H1 (cell line): ENCODE measurements around the gene PPARGC1A. TPM values are rescaled to one million over a fixed set of nuclear protein-coding genes. Genes with fewer than 3 reads are reported as not detected.

Experiments used
- CTCF ChIA-PET: fragments of 300-600 bp; sonication (Branson Sonifier 250); formaldehyde crosslinking; loops from one replicate; lab custom pipeline; 2021; ENCODE audit not compliant: partially characterized antibody; lab: Charles Lee
- POLR2A ChIA-PET: fragments of 300-600 bp; sonication (Branson Sonifier 250); formaldehyde crosslinking; loops from one replicate; lab custom pipeline; 2021; ENCODE audit warnings: inconsistent platforms; ENCODE audit not compliant: partially characterized antibody; lab: Charles Lee
- DNase-seq, 2 experiments: peaks; one replicate each; pipeline versions ENCODE4 v3.0.0 to v3.0.0-alpha.2; 2010 to 2022; ENCODE audit warnings: low spot score in 2 of 2, low read depth in 1 of 2, mixed read lengths in 1 of 2
- FAIRE-seq: peaks from 2 replicates; lab custom pipeline; 2011; peaks lifted over from hg19 to GRCh38; lab: Jason Lieb, UNC
- H2AFZ ChIP-seq: 2 replicates; pipeline ENCODE4 v1.8.1; 2012; ENCODE audit warnings: low read length, inconsistent platforms
- H2AK5ac ChIP-seq: 2 replicates; pipeline ENCODE4 v1.6.1; 2013; ENCODE audit warnings: low read depth, low read length
- H2BK120ac ChIP-seq: replicated peaks from 2 replicates; pipeline ENCODE3; 2013; ENCODE audit warnings: low read depth, low read length, inconsistent platforms
- H2BK12ac ChIP-seq: 2 replicates; pipeline ENCODE4 v1.6.1; 2013; ENCODE audit warnings: low read depth, low read length
- H2BK15ac ChIP-seq: 2 replicates; pipeline ENCODE4 v1.6.1; 2013; ENCODE audit warnings: low read length
- H2BK20ac ChIP-seq: 2 replicates; pipeline ENCODE4 v1.6.1; 2013; ENCODE audit warnings: low read length
- H2BK5ac ChIP-seq: 2 replicates; pipeline ENCODE4 v1.6.1; 2013; ENCODE audit warnings: low read depth, low read length
- H3K14ac ChIP-seq: 2 replicates; pipeline ENCODE4 v1.6.1; 2013; ENCODE audit warnings: inconsistent platforms; ENCODE audit not compliant: insufficient read length
- H3K18ac ChIP-seq: 2 replicates; pipeline ENCODE4 v1.6.1; 2013; ENCODE audit warnings: low read length; ENCODE audit errors: extremely low read depth
- H3K23ac ChIP-seq: 2 replicates; pipeline ENCODE4 v1.6.1; 2013; ENCODE audit warnings: inconsistent platforms; ENCODE audit not compliant: insufficient read length
- H3K23me2 ChIP-seq: 2 replicates; pipeline ENCODE4 v1.6.1; 2013; ENCODE audit warnings: low read depth, low read length
- H3K27ac ChIP-seq: 2 replicates; pipeline ENCODE4 v1.6.1; 2011; ENCODE audit warnings: low read depth, low read length, inconsistent platforms
- H3K27me3 ChIP-seq, 4 experiments: replicated peaks in 1 of 4; 1 replicate in 1 of 4; 2 replicates in 3 of 4; pipeline versions ENCODE4 v1.6.1 to v1.8.1; 2011 to 2013; ENCODE audit warnings: low read length in 3 of 4, mild to moderate bottlenecking in 3 of 4, inconsistent platforms in 2 of 4, mixed read lengths in 2 of 4, moderate library complexity in 1 of 4; ENCODE audit not compliant: control insufficient read depth in 3 of 4, insufficient read depth in 3 of 4; ENCODE audit errors: extremely low read depth in 1 of 4
- H3K36me3 ChIP-seq, 4 experiments: 2 replicates each; pipeline versions ENCODE4 v1.6.1 to v1.8.1; 2011 to 2013; ENCODE audit warnings: mild to moderate bottlenecking in 4 of 4, low read length in 3 of 4, moderate library complexity in 2 of 4, control low read depth in 1 of 4, inconsistent platforms in 1 of 4; ENCODE audit not compliant: insufficient read depth in 4 of 4, control insufficient read depth in 2 of 4
- H3K4ac ChIP-seq: replicated peaks from 2 replicates; pipeline ENCODE3; 2013; ENCODE audit warnings: low read length, low read depth, mixed read lengths, inconsistent platforms; ENCODE audit not compliant: insufficient read length
- H3K4me1 ChIP-seq, 4 experiments: replicated peaks in 1 of 4; 1 replicate in 1 of 4; 2 replicates in 3 of 4; pipeline versions ENCODE4 v1.6.1 to v1.8.1; 2011 to 2013; ENCODE audit warnings: low read length in 3 of 4, inconsistent platforms in 2 of 4, mixed read lengths in 1 of 4; ENCODE audit not compliant: insufficient read depth in 4 of 4, control insufficient read depth in 3 of 4
- H3K4me2 ChIP-seq, 2 experiments: 2 replicates each; pipeline versions ENCODE4 v1.6.1 to v1.8.1; 2011 to 2013; ENCODE audit warnings: low read depth in 2 of 2, low read length in 2 of 2, control low read depth in 1 of 2, inconsistent platforms in 1 of 2, mild to moderate bottlenecking in 1 of 2; ENCODE audit not compliant: insufficient read depth in 1 of 2
- H3K4me3 ChIP-seq, 4 experiments: fragments of 200-600, 300-600 bp in 1 of 4; sonication (generic), shearing (Covaris generic), sonication (Bioruptor Twin) in 1 of 4; 2 replicates each; pipeline versions ENCODE4 v1.5.1 to v1.8.1; 2011 to 2016; ENCODE audit warnings: low read length in 4 of 4, low read depth in 3 of 4, control low read depth in 2 of 4, inconsistent platforms in 2 of 4, mild to moderate bottlenecking in 2 of 4, mixed read lengths in 1 of 4, moderate library complexity in 1 of 4; ENCODE audit not compliant: insufficient read depth in 2 of 4; ENCODE audit errors: extremely low read depth in 1 of 4
- H3K56ac ChIP-seq: replicated peaks from 2 replicates; pipeline ENCODE3; 2013; ENCODE audit warnings: low read depth, mild to moderate bottlenecking, mixed read lengths, low read length, inconsistent platforms; ENCODE audit not compliant: insufficient read length
- H3K79me1 ChIP-seq: 2 replicates; pipeline ENCODE4 v1.6.1; 2013; ENCODE audit warnings: low read depth, low read length, control low read depth
- H3K79me2 ChIP-seq, 2 experiments: 2 replicates each; pipeline versions ENCODE4 v1.6.1 to v1.8.1; 2012 to 2013; ENCODE audit warnings: low read length in 2 of 2, mild to moderate bottlenecking in 2 of 2, inconsistent platforms in 1 of 2; ENCODE audit not compliant: insufficient read depth in 2 of 2, control insufficient read depth in 1 of 2
- H3K9ac ChIP-seq, 4 experiments: replicated peaks in 1 of 4; 1 replicate in 1 of 4; 2 replicates in 3 of 4; pipeline versions ENCODE4 v1.6.1 to v1.8.1; 2011 to 2013; ENCODE audit warnings: low read depth in 3 of 4, low read length in 3 of 4, control low read depth in 2 of 4, mild to moderate bottlenecking in 2 of 4, moderate library complexity in 2 of 4, inconsistent platforms in 1 of 4; ENCODE audit errors: extremely low read depth in 1 of 4
- H3K9me3 ChIP-seq, 2 experiments: 2 replicates each; pipeline versions ENCODE4 v1.6.1 to v1.8.1; 2012 to 2013; ENCODE audit warnings: mild to moderate bottlenecking in 2 of 2, moderate library complexity in 2 of 2, control low read depth in 1 of 2, inconsistent platforms in 1 of 2, low read depth in 1 of 2, low read length in 1 of 2, mixed read lengths in 1 of 2; ENCODE audit not compliant: insufficient read depth in 2 of 2
- H4K20me1 ChIP-seq, 2 experiments: replicated peaks in 1 of 2; 2 replicates each; pipeline versions ENCODE3 to v1.8.1; 2011 to 2013; ENCODE audit warnings: inconsistent platforms in 2 of 2, low read length in 2 of 2, mild to moderate bottlenecking in 1 of 2; ENCODE audit not compliant: insufficient read depth in 2 of 2, control insufficient read depth in 1 of 2
- H4K5ac ChIP-seq: 2 replicates; pipeline ENCODE4 v1.6.1; 2013; ENCODE audit warnings: low read length, low read depth, mixed read lengths, inconsistent platforms; ENCODE audit not compliant: insufficient read length
- H4K8ac ChIP-seq: 2 replicates; pipeline ENCODE4 v1.8.0; 2013; ENCODE audit warnings: mild to moderate bottlenecking, moderate library complexity, low read length, inconsistent platforms; ENCODE audit not compliant: insufficient read depth; ENCODE audit errors: extremely low read depth
- H4K91ac ChIP-seq: replicated peaks from 2 replicates; pipeline ENCODE3; 2013; ENCODE audit warnings: low read length, mixed read lengths, inconsistent platforms; ENCODE audit not compliant: insufficient read length
- KDM1A ChIP-seq: fragments of 200-600, 300-600 bp; sonication (generic); IDR thresholded peaks from 2 replicates; pipeline ENCODE4 v1.7.1; 2016; ENCODE audit warnings: mild to moderate bottlenecking, low read length, borderline replicate concordance
- PHF8 ChIP-seq: fragments of 200-600 bp; sonication (generic); conservative IDR thresholded peaks from 2 replicates; pipeline ENCODE4 v1.7.1; 2012; ENCODE audit warnings: low read depth, mild to moderate bottlenecking, inconsistent platforms, low read length, moderate library complexity
- SP4 ChIP-seq: IDR thresholded peaks from 2 replicates; pipeline ENCODE4 v1.6.1; 2012; ENCODE audit warnings: low read length, inconsistent platforms
- WGBS, 2 experiments: shearing (Covaris generic) in 1 of 2; methylation state at CpG; one replicate each; pipeline versions ENCODE4 v1.1.6 to v1.1.7; 2013 to 2015; ENCODE audit warnings: low lambda C conversion rate in 2 of 2, mixed read lengths in 2 of 2, inconsistent platforms in 1 of 2, low coverage in 1 of 2, missing lambda C conversion rate in 1 of 2; ENCODE audit not compliant: insufficient replicate concordance in 2 of 2, insufficient coverage in 1 of 2, insufficient read length in 1 of 2; ENCODE audit errors: extremely low coverage in 1 of 2, missing lambda C conversion rate in 1 of 2; 5-methylcytosine and 5-hydroxymethylcytosine counted together
- polyA plus RNA-seq, 7 experiments: library from polyadenylated mRNA; depleted of rRNA in 3 of 7; stranded (reverse) in 5 of 7; unstranded in 2 of 7; fragments of >200 nt in 5 of 7; fragments of 200-250 nt in 2 of 7; gene quantifications; 1 replicate in 5 of 7; 2 replicates in 1 of 7; 4 replicates in 1 of 7; pipeline versions ENCODE4 v1.2.1 to v1.2.3, GENCODE V29; 2011 to 2013; ENCODE audit warnings: missing spikeins in 2 of 7, mixed read lengths in 2 of 7
- total RNA-seq: library from RNA; stranded (reverse); fragmentation: NEBNext Ultra II Directional; extraction: Animal tissue kit (Norgen Biotek cat#: 25700); gene quantifications from 2 replicates; pipeline ENCODE4 v1.2.1, GENCODE V29; 2021

The PPARGC1A gene
- total and polyA plus RNA-seq, 2 of the 8 experiments (the other 6 are each of a cell fraction or from before 2014, with no cell fraction given) = 0.54 to 1.4 TPM

DNA sequence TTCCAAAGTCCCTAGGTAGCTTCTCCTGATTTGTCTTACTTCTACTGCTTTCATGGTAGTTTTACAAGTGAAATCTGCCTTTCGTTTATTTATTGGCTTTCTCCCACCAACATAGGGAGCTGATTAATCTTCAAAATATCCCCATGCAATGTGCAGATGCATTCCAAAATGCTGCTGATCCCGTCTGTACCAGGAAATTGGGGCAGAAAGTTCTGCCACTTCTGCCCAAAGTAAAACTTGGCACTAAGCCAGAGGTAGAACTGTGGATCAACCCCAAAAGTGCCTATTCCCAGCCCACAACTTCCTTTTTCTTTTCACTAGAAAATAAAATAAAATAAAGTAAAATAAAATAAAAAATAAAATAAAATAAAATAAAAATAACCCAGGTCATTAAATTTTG, 47.3 kb upstream of the PPARGC1A start:
- Histone ChIP-seq H2AK5ac (no peak overlapping the region), H4K5ac (no peak overlapping the region), H3K4me1 (peaks cover 2 to 20% (median 11%) of the 10 kb centered on the region in 4 experiments), H3K9me3 (no peaks in the 10 kb centered on the region), H3K4me2 (no peak overlapping the region), H3K27me3 (no peaks in the 10 kb centered on the region), H3K18ac (no peak overlapping the region), H4K8ac (no peak overlapping the region), H2BK12ac (no peak overlapping the region), H3K14ac (no peak overlapping the region), H3K23ac (no peak overlapping the region), H2BK5ac (no peak overlapping the region), H2AFZ (no peak overlapping the region), H3K79me2 (no peaks in the 10 kb centered on the region), H2BK120ac (no peak overlapping the region), H2BK15ac (no peak overlapping the region), H3K56ac (no peak overlapping the region), H3K27ac (no peak overlapping the region), H4K91ac (no peak overlapping the region), H3K4ac (no peak overlapping the region), H2BK20ac (no peak overlapping the region), H3K9ac (no peak overlapping the region), H3K79me1 (no peaks in the 10 kb centered on the region), H3K23me2 (peaks cover 4% of the 10 kb centered on the region), H3K4me3 (no peak overlapping the region), H4K20me1 (no peaks in the 10 kb centered on the region), H3K36me3 (no peaks in the 10 kb centered on the region)
- DNase-seq (no peak), FAIRE-seq (no peak)
- 83% methylated on average over 2 of the region's 2 CpGs; no CpG with 5 or more reads in 1 of the 2 experiments for WGBS, 2 experiments
- CTCF ChIA-PET = interaction anchor here (0.5 kb wide), 1 partner anchor 414 kb away, joined by 4 read pairs; no protein-coding TSS in a partner anchor
- TF ChIP-seq SP4 (no peak), KDM1A (no peak), PHF8 (no peak)
- POLR2A ChIA-PET = no interaction called here
